ENCODE measurements around the gene GATA6.

The GATA6 gene

GRCh38 chr18:22228976-22229375 lies 59.6 kb downstream of the GATA6 start:
- no peak for DNase-seq (ENCODE audit: extremely low read depth, low read depth)
- TF ChIP-seq CTCF (IDR thresholded peaks at IDR 0.05; ENCODE audit: low read depth, low read length): no peak

- no peak for DNase-seq (ENCODE audit: extremely low read depth, low read depth)
- no peak for TF ChIP-seq CTCF (IDR thresholded peaks at IDR 0.05; ENCODE audit: low read depth, low read length)
Observed at GRCh38 chr18:22229456-22230124, 60.2 kb downstream of the GATA6 start.

GRCh38 chr18:22230471-22230945 lies 61.1 kb downstream of the GATA6 start:
- DNase-seq (ENCODE audit: extremely low read depth, low read depth): no peak
- no peak for TF ChIP-seq CTCF (IDR thresholded peaks at IDR 0.05; ENCODE audit: low read depth, low read length)

- no peak for DNase-seq (ENCODE audit: extremely low read depth, low read depth)
- TF ChIP-seq CTCF (IDR thresholded peaks at IDR 0.05; ENCODE audit: low read depth, low read length): no peak
Observed at GRCh38 chr18:22233266-22233665, 63.9 kb downstream of the GATA6 start.

- DNase-seq (ENCODE audit: extremely low read depth, low read depth): no peak
- no peak; the same call in 1 of the 2 replicates for TF ChIP-seq CTCF (IDR thresholded peaks at IDR 0.05; ENCODE audit: low read depth, low read length)
Observed at GRCh38 chr18:22238036-22238435, 68.6 kb downstream of the GATA6 start.

GRCh38 chr18:22238681-22239080 lies 69.3 kb downstream of the GATA6 start:
- no peak for TF ChIP-seq CTCF (IDR thresholded peaks at IDR 0.05; ENCODE audit: low read depth, low read length)
- no peak for DNase-seq (ENCODE audit: extremely low read depth, low read depth)

GRCh38 chr18:22241921-22242361 lies 72.6 kb downstream of the GATA6 start:
- no peak for TF ChIP-seq CTCF (IDR thresholded peaks at IDR 0.05; ENCODE audit: low read depth, low read length)

More at GRCh38 chr18:22241921-22242361, 72.6 kb downstream of the GATA6 start:
- no peak for DNase-seq (ENCODE audit: extremely low read depth, low read depth)

All from AG09319 (cell line).